Hematopoietic multipotent progenitor cell treated with erythropoietin and hydrocortisone succinate and interleukin-3 and kit ligand, for 4 days (in vitro differentiated cells): Measurements from ENCODE around the gene CCDC12.

Source experiments
- DNase-seq: peaks from one replicate; pipeline ENCODE4 v3.0.0-alpha.2; 2015

Gene CCDC12

GRCh38 chr3:46995901-46996562 is 19.5 kb upstream of the CCDC12 start:
- DNase-seq: no peak

- DNase-seq: no peak
Measured at GRCh38 chr3:46994801-46995731, 18.5 kb upstream of the CCDC12 start.

DNA sequence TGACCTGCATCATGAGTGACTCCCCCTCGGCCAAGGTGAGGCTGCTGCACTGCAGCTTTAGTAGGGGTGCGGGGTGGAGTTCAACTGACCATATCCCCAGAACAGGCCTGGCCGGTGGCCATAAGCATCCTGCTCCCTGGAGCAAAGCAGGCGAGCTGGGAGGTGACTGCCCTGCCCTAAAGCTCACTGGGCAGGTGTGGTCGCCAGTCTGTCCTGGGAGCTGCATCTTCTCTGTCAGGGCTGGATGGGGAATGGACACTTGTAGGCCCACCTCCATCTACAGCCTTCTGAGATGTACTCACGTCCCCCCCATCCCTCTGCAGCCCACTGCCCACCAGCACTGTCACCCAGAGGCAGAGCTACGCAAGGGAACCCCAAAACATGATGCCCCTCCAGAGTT is 17.4 kb upstream of the CCDC12 start:
- no peak for DNase-seq

DNA sequence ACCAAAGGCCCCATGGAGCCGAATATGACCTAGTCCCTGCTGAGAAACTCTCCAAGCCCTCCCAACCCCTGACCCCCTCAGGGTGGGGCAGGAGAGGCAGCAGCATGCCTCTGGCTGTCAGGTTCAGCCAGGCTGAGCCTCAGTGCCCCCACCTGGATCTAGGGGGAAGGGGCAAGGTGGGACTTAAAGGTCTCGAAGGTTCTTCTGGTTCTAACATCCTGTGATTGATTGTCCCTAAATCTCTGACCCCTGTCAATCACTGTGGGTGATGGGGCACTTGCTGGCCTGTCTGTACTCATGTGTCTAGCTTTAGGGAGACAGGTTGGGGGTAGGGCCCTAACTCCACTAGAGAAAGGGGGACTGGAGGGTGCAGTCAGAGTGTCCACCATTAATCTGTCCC is 16.7 kb upstream of the CCDC12 start:
- DNase-seq: no peak

GRCh38 chr3:46992231-46992630 is 15.7 kb upstream of the CCDC12 start:
- no peak for DNase-seq

DNA sequence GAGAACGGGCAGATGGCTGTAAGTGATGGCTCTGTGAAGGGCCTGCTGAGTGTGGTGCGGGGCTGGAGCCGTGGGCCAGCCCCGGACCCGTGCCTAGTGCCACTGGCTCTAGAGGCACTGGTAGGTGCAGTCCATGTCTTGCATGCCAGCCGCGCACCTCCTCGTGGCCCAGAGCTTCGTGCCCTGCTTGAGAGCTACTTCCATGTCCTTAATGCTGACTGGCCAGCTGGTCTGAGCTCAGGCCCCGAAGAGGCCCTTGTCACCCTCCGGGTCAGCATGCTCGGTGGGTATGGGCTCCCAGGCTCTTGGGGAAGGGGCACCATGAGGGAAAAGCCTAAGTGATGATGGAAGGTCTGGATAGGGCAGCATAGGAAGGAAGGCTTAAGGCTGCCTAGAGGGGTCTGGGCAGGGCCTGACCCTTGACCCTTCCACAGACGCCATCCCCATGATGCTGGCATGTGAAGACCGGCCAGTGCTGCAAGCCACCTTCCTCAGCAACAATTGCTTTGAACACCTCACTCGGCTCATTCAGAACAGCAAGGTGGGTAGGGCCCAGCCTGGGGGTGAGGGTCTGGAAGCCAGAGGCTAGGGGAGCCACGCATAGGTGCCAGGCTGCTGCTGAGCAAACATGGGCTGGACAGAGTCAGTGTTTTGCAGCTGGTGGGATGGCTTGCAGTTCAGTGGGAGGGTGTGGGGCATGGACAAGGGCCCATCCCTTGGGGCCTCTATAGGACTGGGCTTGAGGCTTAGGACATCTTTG is 15.0 kb upstream of the CCDC12 start:
- DNase-seq: no peak

- peak; percentile 37 for DNase-seq
Measured at GRCh38 chr3:46990573-46991374, 14.2 kb upstream of the CCDC12 start.

DNA sequence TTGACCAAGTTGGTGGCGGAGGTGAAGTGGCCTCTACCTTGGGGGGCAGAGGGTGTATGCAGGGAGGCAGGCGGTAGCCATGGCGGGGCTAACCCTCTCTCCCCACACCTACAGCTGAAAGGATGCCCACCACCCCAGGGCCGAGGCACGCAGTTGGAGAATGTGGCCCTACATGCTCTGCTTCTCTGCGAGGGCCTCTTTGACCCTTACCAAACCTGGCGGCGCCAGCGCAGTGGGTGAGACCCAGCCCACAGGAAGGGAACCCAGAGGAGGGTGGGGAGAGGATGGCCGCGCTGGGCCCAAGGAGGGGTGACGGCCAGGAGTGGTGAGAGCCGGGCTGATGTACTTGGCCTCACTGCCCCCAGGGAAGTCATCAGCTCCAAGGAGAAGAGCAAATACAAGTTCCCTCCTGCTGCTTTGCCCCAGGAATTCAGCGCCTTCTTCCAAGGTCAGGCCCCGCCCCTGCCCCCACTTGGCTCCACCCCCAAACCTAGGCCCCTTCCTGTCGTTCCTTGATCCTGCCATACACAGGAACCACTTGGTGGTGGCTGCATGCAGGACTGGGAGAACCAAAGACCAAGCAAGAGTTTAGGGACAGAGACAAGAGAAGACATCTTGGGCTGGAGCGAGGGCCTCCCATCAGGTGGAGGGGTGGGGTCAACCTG is 12.7 kb upstream of the CCDC12 start:
- peak; percentile 40 for DNase-seq

DNA sequence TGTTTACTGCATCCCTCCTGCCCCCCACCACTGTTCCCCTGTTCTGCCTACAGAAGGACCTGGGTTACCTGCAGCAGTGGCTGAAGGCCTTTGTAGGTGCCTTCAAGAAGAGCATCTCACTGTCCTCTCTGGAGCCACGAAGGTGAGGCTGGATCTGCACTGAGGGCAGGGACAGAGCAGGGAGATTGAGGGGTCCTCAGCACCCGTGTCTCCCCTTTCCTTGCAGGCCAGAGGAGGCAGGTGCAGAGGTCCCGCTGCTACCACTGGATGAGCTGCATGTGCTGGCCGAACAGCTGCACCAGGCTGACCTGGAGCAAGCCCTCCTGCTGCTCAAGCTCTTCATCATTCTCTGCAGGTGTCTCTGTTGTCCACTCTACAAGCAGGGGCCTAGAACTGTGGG is 12.1 kb upstream of the CCDC12 start:
- DNase-seq: no peak

- peak; percentile 97 for DNase-seq
Measured at GRCh38 chr3:46987743-46988401, 11.3 kb upstream of the CCDC12 start.

DNA sequence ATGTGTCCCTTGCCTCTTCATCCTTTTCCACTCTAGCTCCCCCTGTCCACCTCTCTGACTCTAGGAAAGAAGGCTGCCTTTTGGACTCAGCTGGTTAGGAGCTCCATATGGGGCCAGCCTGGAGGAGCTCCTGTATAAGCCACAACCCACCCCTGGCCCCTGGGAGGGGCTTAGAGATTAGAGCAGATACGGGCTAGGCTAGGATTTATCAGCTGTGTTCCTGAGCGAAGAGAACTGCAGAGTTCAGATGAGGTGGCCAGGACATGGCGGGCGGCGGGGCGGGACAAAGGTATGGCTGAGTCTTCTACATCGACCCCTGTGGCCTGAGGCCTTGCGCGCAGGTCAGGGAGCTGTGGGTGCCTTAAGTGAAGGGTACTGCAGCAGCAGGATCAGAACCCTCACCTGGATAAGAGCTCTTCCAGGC is 10.8 kb upstream of the CCDC12 start:
- DNase-seq: peak; percentile 92

GRCh38 chr3:46986782-46987310 is 10.3 kb upstream of the CCDC12 start:
- no peak for DNase-seq

DNA sequence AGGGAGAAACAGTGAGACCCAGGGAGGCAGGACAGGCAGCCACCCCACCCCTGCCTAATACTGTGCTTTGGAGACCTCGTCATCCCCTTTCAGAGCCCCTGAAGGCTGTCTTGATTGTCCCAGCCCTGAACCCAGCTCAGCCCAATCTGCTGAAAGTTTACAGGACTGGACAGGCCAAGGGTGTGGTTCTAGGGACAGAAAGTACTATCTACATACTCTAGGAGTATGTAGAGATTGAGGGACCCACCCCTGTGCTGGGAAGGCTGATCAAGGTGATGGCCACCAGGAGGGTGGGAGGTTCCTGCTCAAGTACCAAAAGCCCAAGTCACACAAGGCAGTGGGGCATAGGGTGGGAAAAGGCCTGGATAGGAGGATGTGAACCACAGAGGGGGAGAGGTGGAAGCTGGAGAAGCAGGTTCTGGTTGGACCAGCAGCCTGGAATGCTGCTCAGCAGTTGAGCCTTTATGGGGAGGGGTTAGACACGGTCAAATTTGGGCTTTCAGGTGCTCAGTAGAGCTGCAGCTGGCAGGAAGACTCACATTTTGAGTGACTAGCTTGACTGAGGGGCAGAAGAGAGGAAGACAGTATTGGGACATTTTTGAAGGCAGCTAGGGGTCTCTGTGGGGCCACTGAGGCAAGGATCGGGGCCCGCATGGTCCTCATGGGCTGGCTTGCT is 9.6 kb upstream of the CCDC12 start:
- DNase-seq: no peak

DNA sequence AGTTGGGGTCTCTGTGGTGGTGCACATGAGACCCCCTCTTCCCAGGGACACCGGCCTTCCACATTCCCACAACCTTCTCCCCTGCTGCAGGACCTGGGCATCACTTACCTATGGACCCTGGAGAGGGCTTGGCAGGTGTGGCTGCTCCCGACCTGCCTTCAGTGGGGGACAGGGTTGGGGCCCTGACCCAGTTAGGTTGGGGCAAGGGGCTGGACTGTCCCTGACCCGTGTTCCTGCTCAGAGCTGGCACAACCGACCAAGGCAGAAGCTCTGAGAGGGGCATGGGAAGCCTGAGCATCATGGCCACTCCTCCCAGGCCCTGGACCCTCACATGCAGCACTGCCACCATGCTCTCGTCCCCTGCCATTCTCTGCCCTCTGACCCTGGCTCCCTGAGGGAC is 9.0 kb upstream of the CCDC12 start:
- DNase-seq: no peak

DNA sequence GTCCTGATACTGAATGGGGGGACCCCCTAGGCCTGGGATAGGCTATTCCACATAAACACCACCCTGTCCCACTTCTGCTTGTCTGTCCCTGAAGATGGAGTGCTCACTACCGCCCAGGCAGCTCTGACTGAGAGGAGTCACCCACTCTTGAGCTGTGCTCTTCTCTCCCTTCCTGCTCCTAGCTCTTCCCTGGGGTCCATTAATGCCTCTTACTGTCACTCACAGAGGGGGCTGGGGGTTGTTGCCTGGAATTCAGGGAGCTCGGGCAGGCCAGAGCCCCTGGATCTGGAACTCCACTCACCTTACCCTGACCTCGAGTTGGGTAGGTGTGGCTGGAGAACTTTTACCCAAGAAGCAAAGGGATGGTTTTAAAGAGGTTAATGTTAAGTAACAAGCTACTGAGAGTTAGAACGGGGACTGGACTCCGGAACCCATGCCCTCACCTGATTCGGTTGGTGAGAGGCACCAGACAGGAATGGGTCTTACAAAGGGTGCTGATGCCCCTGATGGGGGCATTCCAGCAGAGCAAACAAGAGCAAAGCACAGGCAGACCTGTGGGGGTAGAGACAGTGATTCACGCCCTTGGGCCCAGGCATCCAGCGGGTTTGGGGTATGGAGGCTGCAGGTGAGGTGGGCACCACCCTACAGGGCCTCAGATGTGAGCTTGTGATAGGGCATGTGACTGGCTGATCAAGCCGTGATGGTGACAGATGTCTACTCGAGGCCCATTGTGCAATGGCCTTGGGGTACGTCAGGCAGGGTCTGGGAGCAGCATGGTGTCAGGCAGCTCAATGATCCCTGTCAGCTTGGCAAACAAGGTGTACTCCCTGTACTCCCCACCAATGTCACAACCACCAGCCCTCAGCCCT is 8.3 kb upstream of the CCDC12 start:
- peak; percentile 39 for DNase-seq

DNA sequence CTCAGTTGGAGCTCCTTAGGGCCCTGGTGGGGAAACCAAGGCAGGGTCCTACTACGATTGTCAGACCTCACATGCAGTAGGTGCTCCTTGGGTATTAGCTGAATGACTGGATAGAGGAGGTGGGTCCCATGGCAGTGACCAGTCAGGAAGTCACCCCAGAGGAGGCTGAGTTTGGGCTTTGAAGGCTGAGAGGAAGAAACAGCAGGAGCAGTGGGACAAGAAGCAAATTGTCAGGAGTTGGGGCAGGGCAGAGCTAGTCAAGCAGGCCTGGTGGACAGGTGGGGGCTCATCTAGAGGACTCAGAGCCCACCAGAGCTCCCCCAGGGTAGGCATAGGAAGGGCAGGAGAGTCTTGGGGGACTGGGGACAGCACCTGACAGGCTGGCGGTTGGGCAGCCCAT is 6.0 kb upstream of the CCDC12 start:
- DNase-seq: no peak

DNA sequence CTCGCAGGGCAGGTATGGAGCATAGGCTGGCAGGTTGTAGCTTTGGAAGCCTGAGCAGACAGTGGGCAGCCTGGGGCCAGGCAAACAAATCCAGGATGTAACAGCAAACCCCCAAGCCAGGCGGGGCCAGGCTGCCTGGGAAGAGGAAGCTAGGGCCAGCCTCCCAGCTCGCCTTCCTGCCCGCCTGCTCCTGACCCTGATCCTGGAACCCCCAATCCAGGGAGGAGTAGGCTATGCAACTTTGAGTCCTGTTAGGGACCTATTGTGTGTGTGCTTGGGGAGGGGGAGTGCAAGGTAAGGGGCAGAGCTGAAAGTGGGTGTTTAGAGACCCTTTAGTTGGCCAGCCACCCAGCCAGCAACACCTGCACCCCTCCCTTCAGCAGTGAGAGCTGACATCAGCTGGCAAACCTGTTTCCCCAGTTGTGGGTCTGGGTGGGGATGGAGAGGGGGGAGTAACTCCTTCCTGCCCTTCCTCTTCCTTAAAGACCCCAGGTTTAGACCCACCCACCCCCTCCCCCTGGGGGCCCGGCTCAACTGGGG is 5.5 kb upstream of the CCDC12 start:
- DNase-seq: no peak

DNA sequence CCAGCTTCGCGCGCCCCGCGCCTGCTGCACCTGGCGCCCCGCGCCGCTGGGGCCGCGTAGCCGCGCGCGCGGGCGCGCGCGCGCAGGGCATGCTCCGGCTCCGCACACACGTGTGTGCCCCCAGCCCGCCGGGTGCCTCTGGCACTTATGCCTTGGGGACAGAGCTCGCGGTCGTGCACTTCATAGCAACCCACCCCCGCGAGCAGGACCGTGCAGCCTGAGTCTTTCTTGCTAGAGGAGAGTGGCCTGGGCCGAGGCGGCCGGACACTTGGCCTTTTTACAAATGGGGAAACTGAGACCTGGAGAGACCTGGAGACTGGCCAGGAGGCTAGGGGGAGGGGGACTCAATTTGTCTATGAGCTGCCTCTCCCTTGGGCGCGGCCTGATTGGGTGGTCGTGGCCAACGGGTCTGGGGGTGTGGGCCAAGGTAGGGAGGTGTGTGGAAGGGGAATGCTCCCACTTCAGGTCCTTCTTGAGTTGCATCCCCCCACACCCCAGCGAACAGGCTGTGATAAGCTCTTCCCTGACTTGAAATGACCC is 3.5 kb upstream of the CCDC12 start:
- peak; percentile 55 for DNase-seq
